Measurements from ENCODE around the gene MTG2. TPM values are rescaled to one million over a fixed set of nuclear protein-coding genes. Genes with fewer than 3 reads are reported as not detected.

Gene MTG2
- total and polyA plus RNA-seq, 2 of the 13 experiments (the other 11 are each of a cell fraction or from before 2014, with no cell fraction given): 20.4 to 37.8 TPM

- TF ChIP-seq AHDC1 (CRISPR knock-in tag; IDR thresholded peaks at IDR 0.05; ENCODE audit: borderline replicate concordance): no peak
- TF ChIP-seq ZNF598 (CRISPR knock-in tag; IDR thresholded peaks at IDR 0.05; ENCODE audit: borderline replicate concordance): no peak
- 0 out of 2 replicates have a peak, but pooled peaks have one; percentile 42 for TF ChIP-seq ZZZ3 (CRISPR knock-in tag; IDR thresholded peaks at IDR 0.05; ENCODE audit: borderline replicate concordance)
- no peak for TF ChIP-seq ZSCAN22 (CRISPR knock-in tag; IDR thresholded peaks at IDR 0.05)
- TF ChIP-seq PREB (CRISPR knock-in tag; IDR thresholded peaks at IDR 0.05): no peak
- TF ChIP-seq XRCC5 (optimal IDR thresholded peaks at IDR 0.05; ENCODE audit: low read length): no peak
Observed at GRCh38 chr20:62133051-62133845, 49.6 kb upstream of the MTG2 start (continued).

All from HepG2 (cell line).